Kidney epithelial cell (primary cell): ENCODE results near the gene CBLN3. TPM values are rescaled to one million over a fixed set of nuclear protein-coding genes. Genes with fewer than 3 reads are reported as not detected.
A peak's percentile ranks its signal among the peaks of the same experiment; 100 is the strongest.

Source experiments
- DNase-seq: peaks from one replicate; pipeline ENCODE4 v3.0.0-alpha.2; 2010; ENCODE audit warnings: low read depth
- H3K27me3 ChIP-seq: 2 replicates; pipeline ENCODE4 v1.6.0; 2011; ENCODE audit warnings: low read length; ENCODE audit not compliant: control insufficient read depth, insufficient read depth
- H3K36me3 ChIP-seq: 2 replicates; pipeline ENCODE4 v1.5.1; 2011; ENCODE audit warnings: low read length; ENCODE audit not compliant: control insufficient read depth, insufficient read depth
- H3K4me3 ChIP-seq: 2 replicates; pipeline ENCODE4 v1.5.1; 2011; ENCODE audit warnings: low read depth, mild to moderate bottlenecking, control low read depth, low read length
- CTCF ChIP-seq: IDR thresholded peaks from 2 replicates; pipeline ENCODE4 v1.5.1; 2011; ENCODE audit warnings: mild to moderate bottlenecking, moderate library complexity, low read length, control low read depth, inconsistent platforms; ENCODE audit not compliant: insufficient read depth, poor library complexity, severe bottlenecking
- total RNA-seq: library from RNA; depleted of rRNA; stranded (reverse); fragments of >200 nt; gene quantifications from 2 replicates; pipeline ENCODE4 v1.2.3, GENCODE V29; 2015

The CBLN3 gene
- total RNA-seq, 1 donor from 2014 or later, result 0.88 TPM

- Histone ChIP-seq H3K4me3 (no peak overlapping the region), H3K36me3 (no peaks in the 10 kb centered on the region), H3K27me3 (no peaks in the 10 kb centered on the region)
- TF ChIP-seq CTCF, result no peak
- no peak for DNase-seq
These were observed 26.0 kb downstream of the CBLN3 start for GRCh38 chr14:24403294-24403998.

- no peak for TF ChIP-seq CTCF
- Histone ChIP-seq H3K27me3 (no peaks in the 10 kb centered on the region), H3K4me3 (no peak overlapping the region), H3K36me3 (no peaks in the 10 kb centered on the region)
- DNase-seq, result no peak
These were observed 27.4 kb downstream of the CBLN3 start for GRCh38 chr14:24401810-24402702.

- no peak for DNase-seq
- no peak overlapping the region for H3K4me3 ChIP-seq
These were observed 29.3 kb downstream of the CBLN3 start for GRCh38 chr14:24399999-24400718.

GRCh38 chr14:24399447-24399822 is 30.0 kb downstream of the CBLN3 start:
- no peak for DNase-seq
- Histone ChIP-seq H3K36me3 (no peaks in the 10 kb centered on the region), H3K27me3 (no peaks in the 10 kb centered on the region), H3K4me3 (peak overlapping the region; percentile 58)
- TF ChIP-seq CTCF, result no peak

More at GRCh38 chr14:24399999-24400718, 29.3 kb downstream of the CBLN3 start:
- no peak for TF ChIP-seq CTCF
- Histone ChIP-seq H3K36me3 (no peaks in the 10 kb centered on the region), H3K27me3 (no peaks in the 10 kb centered on the region)

- Histone ChIP-seq H3K27me3 (no peaks in the 10 kb centered on the region), H3K4me3 (peak within 1 kb of the TSS; percentile 58), H3K36me3 (no peaks in the 10 kb centered on the region)
- DNase-seq, result no peak
- no peak for TF ChIP-seq CTCF
These were observed 30.6 kb downstream of the CBLN3 start, which contains the start of gene NYNRIN for GRCh38 chr14:24398653-24399446. TSS of gene NYNRIN (plus strand) at chr14:24399003. CDS start at chr14:24399247, 244 bp downstream.
